HG03521 (cell line): ENCODE results near the gene SMIM1.

ENCODE experiments used
- ATAC-seq: cut with Tn5 transposase; IDR thresholded peaks from one replicate; pipeline ENCODE4 v1.9.1; 2021; ENCODE audit warnings: mild to moderate bottlenecking, moderate library complexity; ENCODE audit not compliant: unreplicated experiment

SMIM1 gene

DNA sequence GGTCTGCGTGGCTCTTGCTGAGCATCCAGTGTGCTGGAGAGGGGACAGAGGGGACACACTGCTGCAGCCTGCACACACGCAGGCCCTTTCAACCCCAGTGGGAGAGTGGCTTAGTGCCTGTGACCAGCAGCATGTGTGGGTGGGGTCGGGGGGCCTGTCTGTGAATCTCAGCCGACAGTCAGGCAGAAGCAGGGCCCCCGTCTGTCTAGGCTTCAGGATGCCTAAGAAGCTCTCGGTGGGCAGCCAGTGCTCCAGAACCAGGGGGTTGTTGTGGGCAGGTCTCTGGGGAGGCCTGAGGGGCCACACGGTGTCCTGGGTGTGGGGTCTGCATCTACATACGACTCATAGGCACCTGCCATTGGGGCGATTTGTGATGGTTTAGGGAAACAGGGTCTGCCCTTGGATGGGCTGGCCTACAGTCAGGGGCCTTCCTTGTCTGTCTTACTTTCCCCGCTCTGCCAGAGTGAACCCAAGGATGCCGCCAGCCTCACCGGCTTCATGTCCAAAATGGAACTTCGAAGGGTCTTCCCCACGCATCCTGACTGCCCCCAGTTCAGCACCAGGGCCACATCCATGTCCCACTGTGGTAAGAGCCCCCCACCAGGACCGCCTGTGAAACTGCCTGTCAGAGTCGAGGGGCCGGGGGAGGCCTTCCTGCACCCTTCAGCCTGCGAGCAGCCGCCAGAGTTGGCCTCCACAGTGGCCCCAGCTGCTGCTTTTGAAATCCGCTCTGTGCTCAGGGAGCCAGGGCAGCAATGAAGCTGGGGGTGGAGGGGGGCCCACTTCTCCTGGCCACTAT is 18.7 kb upstream of the SMIM1 start:
- ATAC-seq, result no peak

DNA sequence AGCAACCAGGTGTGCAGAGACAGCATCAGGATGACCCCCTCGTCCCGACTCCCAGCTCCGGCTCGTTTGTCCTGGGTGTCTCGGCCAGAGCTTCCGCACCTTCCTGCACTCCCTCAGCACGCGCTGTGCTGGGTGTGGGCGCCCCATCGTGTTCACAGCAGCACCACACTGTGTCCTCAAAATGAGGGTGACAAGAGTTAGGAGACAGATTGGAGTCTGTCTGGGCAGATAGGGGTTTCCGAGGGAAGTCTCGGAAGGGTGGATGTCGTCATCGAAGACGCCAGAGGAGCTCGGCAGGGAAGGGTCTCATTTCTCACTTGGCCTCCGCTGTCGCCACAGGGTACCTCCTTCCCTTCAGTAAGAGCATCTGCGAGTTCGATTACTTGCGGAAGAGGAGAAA is 16.2 kb upstream of the SMIM1 start:
- no peak for ATAC-seq

DNA sequence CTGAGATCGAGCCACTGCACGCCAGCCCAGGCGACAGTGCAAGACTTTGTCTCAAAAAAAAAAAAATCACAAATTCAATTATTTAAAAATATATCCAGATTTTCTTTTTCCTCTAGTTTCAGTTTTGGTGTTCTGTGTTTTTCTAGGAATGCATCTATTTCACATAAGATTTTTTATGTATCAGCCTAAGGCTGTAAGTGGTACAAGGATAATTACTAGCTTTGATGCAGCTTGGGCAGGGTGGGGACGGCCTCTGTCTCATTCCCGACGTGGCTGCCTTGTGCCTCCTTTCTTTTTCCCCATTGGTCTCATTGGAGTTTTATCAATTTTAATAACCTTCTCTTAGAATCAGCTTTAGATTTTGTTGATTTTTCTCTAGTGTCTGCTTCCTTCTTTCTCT is 13.4 kb upstream of the SMIM1 start:
- ATAC-seq, result no peak

DNA sequence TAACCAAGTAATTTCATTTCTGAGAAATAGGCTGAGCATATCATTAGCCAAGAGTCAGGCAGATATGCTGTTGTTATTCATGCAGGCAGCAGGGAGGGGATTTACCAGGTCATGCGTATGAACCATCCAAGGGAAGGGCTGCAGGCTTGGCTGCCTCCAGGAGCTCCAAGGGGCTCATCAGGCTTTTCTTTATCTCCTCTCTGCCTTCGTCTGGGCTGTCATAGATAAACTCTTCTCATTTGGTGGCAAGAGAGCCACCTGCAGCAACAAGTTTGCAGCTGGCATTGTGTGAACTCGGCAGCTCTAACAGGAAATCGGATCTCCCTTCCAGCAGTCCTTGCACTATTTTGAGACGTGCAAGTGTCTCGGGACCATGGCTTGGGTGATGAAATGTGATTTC is 12.8 kb upstream of the SMIM1 start:
- ATAC-seq, result no peak

DNA sequence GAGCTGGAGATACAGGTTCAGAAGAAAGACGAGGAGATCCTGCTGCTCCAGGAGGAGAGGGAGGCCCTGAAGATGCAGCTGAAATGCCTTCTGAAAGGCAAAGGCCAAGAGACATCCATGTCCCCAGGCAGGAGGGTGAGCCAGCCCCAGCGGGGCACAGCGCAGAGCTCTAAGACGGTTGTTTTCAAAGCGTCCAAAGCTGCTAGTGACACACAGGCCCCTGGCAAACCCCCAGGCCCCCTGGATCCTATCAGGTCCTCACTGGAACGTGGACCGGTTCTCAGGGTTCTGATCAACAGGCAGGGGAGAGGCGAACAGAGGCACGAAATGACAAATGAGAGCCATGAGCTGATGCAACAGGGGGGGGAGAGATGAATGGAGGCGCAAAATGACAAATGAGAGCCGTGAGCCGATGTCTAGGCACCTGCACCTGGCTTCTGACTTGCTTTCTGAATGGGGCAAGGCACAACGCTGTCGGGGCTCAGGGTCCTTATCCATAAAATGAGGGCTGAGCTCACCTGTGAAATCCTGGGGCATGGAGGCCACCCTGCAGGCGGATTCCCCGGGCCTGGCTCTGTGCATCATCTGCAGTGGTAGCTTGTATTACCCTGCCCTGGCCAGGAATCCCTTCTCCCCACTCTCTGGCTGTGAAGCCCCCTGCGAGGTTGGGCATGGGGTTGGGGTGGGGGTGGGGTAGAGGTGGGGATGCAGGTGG is 11.1 kb upstream of the SMIM1 start:
- ATAC-seq, result no peak

DNA sequence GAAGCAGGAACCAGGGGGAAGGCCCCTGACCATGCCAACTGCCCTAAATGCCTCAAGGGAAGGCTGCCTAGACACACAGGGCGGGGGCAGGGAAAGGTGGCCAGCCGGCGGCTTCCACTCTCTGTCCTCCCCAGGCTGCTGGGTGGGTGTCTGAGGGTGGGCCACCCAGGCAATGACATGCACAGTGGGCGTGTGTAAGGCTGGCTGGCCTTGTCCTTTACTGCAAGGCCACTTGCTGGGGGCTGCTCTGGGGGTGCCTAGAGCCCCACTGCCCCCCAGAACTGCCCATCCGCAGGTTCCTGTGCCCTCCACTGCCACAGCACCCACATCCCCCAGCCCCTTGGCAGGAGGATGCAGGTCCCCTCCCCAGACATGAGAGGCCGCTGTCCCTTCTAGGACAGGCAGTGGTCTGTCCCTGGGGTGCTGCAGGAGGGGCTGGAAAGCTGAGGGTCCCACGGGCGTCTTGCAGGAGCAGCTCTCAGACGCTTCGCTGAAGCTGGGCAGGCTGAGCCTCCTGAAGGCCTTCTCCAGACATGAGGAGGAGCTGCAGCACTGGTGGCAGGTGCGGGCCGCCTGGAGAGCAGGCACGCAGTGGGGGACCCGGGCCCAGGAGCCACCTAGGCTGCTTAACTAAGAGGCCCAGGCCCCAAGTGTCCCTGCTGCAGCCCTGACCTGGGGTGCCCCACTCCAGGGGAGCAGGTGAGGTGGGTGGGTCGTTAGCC is 10.2 kb upstream of the SMIM1 start:
- no peak for ATAC-seq

DNA sequence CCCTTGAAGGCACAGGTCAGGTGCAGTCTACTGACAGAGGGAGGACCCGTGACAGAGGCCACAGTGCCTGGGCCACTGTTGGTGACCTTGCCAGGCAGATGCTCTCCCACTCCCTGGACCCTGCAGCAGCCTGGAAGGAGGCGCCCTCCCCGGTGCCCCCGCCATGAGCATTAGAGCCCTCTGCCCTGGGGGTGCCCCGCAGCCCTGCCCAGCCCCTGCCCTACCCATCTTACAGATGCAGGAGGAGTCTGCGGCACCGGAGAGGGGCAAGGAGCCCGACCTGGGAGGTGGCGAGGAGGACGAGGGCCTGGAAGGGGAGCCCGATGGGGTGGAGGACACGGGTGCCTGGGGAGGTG is 9.7 kb upstream of the SMIM1 start:
- ATAC-seq, result no peak

DNA sequence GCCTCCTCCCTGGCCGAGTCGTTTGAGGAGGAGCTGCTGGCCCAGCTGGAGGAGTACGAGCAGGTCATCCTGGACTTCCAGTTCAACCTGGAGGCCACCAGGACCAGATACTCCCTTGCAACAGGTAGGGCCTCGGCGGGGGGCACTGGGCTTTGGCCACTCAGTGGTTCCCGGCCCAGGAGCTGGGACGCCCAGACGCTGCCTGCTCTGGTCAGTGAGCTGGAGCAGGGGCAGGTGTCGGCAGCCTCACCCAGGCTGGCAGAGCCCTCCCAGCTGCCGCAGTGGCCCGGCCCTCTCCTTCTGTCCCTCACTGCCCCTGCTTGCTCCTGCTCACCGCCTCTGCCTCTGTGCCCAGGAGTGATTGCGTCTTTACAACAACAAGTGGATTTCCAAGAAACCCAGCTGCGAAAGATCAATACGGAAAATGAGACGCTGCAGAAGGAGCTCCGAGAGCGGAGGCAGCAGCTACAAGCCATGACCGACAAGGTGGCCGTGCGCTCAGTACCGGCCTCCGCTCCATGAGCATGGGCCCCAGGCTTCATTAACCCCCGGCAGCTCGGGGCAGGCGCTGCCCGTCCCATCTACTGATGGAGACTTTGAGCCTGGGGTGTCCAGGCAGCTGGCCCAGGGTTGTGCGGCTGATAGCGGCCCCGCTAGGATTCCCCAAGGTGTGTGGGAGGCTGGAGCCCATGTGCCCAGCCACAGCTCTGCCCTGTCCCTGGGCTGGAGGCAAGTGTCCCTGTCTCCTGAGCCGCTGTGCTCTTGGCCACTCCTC is 9.0 kb upstream of the SMIM1 start:
- no peak for ATAC-seq

DNA sequence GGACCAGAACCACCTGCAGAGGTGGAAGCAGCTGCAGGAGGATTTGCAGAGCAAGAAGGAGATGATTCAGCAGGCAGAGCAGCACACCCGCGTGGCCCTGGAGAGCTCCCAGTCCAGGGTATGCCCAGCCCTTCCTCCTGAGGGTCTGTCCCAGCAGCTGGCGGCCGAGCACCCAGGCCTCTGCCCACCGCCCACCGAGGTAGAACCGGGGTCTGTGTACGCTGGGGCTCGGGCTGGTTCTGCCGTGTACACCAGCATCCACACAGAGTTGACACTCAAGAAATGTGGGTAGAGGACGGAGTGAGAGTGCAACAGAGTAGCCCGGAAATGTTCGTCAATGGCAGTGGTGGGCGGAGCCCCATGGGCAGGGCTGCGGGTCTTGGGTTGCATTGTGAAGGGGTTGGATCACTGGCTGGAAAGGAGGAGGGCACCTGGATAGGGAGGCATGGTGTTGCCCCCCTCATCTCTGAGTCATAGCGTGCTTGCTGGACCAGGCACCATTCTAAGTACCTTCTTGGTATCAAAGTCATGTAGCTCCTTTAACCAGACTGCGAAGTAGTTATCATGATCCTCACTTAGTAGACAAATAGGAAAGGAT is 5.1 kb upstream of the SMIM1 start:
- no peak for ATAC-seq

DNA sequence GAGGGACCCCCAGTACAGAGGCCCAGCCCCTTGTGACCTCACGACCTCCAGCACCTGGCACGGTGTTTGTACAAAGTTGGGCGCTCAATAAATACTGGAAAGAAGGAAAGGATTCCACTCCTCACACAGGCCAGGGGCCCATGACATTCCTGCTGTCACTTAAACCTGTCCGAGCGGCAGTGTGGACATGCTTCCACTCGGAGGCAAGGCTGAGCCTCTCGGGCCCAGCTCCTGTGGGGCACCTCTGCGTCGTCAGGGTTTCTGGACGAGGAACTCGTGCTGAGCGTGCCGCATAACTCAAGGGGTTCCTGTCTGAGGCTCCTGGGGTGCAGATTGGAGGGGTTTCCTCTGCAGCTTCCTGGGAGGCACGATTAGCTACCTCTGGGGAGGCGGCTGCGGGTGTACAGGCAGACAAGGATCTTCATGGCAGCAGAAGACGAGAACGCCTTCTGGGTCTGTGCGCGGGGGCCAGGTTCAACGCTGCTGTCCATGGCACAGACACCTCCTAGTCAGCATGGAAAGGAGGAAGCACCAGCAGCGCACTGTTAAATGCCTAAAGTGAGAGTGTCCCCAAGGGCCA is 3.6 kb upstream of the SMIM1 start:
- no peak for ATAC-seq

DNA sequence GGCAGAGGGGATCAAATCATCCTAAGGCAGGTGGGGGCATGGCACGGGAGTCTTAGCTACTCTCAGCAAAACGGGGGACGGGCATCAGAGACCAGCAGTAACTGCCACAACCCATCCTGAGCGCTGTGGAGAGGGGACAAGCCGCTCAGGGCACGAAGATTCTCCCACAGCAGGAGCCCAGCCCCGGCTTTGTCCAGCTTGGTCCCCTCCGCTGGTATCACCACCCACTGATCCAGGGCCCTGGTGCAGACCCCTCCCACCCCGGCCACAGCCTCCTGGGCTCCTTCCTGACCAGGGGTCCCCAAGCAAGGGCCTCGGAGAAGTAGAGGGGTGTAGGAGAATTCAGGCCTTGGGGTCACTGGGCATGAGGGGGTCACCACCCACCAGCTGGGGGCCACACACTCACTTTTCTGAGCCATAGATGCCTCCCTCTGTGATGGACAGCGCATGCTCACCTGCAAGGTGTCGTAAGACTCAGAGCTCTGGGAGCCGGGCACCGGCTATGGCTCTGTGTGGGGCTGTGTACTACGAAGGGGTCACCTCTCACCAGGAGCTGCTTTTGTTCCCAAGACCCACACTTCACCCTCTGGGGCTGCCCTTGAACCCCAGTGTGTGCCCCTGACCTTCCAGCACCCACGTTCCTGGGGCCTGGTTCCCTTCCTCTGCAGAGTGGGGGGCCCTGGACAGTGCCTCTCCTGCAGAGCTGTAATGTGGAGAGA is 2.3 kb upstream of the SMIM1 start:
- ATAC-seq, result no peak

DNA sequence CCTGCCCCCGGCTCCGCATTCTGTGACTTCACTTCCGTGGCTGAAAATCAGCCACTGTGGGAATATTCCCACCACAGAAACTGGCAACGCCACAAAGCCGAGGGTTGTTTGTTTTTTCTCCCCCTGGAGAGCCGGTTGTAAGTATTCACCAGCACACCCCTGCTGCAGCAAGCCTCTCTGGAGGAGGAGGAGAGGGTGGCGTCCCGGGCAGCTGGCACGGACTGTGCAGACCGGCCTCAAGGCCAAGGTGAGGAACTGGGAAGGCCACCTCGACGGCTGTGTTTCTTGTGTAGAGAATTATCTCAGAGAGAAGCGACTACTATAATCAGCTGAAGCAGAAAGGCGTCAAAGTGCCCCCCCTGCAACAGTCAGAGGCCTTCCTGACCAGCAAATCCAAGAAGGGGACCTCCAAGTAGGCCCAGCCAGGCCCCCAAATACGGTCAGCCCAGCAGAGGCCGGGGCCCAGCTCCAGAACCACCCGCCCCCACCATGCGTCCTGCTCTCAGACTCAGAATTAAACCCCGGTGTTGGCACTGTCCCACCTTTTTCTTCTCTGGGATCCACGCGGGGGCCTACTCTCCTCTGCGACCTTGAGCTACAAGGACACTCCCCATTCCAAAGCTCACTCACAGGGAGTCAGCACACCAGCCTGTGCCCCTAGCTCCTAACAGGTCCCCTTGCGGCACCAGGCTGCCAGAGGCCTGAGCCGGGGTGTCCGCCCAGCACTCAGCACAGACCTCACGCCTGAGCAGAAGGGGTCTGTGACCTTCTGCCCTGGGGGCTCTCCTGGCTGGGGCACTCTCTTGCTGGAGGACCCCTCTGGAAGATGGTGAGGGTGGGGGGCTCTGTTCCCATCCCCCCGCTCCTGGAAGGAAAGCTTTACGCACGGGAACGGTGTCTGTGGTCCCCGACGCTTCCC is 1.2 kb upstream of the SMIM1 start:
- no peak for ATAC-seq

DNA sequence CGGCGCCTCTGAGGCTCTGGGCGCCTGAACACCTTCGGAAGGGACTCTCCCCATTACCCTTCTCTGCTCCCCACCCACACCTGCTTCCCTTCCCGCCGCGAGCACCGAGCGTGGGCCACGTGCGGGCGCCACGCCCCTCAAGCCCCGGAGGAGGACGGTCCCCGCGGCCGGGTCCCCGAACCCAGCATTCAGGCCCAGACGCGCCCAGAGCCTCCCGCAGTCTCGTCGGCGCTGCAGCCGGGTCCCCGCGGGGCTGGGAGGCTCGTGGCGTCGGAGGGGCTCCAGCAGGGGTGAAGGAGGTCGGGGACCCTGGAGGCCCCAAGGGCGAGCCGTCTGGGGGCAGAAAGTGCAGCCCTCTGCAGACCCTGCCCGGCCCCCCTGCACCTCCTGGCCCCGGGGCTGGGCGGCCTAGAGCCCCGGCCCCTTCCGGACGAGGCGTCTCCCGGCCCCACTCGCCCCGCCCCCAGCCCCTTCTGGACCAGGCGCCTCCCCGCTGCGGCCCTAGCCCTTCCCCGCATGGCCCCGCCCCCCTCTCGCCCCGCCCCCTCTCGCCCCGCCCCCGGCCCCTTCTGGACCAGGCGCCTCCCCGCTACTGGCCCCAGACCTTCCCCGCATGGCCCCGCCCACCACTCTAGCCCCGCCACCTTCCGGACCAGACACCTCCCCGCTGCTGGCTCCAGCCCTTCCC is 378 bp upstream of the SMIM1 start:
- ATAC-seq, result peak; percentile 67

DNA sequence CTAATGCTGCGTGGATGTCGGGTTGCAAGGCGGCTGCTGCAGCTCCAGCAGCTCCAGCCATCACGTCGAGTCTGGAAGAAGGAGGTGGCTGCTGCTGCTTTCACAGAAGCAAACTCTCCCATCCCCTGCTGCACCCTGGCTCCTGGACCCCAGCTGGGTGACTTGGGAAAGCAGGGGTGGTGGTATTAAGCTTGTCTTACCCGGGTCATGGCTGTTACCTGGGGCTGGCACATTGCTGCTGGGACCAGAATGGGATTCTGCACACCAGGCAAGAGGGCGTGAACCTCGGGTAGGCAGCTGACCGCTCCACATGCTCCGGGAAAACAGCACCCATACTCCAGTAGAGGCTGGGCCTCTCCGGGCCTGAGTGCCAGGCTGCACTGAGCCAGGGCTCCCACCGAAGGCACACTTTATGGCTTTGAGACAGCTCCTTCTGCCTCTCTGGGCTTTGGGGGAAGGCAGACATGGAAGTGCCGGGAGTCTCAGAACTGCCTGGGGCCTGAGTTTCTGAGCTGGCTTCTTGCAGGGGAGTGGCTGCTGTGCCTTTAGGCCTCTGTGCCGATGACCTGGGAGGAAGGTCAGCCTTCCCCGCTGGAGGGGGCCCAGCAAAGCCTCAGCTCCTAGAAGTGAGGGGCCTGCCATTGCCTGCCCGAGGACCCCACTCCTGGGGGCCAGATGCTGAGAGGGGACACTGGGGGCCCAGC is 1.2 kb downstream of the SMIM1 start:
- no peak for ATAC-seq

DNA sequence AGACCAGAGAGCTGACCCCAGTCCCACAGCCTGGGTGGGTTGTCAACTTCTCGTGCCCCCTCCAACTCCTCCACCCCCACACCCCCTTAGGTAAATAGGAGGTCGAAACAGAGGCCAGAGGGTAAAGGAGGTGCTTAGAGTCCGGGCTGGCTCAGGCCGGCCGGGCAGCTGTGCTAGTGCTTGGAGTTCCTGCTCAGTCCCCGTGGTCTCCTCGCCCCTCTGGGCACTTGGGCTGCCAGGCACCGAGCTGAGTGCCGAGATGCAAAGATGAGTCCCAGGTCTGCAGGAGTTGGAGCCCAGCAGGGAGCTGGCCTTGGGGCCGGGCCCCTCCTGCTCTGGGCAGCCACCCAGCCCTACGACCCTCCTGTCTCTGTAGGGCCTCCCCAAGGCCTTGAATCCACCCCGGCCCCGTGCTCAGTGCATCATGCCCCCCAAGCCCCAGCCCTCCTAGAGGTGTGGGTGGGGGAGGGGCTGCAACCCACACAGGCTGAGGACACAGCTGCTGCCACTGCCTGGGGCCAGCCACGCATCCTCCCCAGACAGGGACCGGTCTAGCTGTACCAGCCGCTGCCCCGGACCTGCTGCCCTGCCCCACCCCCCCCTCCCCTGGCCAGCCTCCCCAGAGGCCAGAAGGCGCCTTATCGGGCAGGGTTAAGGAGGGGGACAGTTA is 1.9 kb downstream of the SMIM1 start:
- no peak for ATAC-seq

DNA sequence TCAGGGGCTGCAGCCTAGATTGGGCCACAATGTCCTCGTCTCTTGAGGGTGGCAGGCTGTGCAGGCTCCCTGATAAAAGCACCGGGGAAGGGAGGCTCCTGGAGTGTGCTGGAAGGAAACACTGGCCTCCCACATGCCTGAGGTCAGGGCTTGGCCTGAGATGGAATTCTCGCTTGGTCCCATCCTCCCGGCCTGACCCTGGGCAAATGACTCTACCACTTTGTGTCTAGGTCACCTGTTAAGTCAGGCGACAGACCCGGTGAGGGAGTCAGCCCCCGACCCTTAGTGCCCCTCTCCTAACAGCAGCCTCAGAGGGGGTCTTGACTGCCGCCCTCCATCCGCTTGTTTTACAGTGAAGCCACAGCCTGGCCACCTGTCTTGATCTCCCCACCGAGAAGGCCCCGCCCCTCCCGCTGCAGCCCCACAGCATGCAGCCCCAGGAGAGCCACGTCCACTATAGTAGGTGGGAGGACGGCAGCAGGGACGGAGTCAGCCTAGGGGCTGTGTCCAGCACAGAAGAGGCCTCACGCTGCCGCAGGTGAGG is 2.5 kb downstream of the SMIM1 start:
- no peak for ATAC-seq
